OCI-LY3 (cell line): ENCODE measurements around the gene XRN1.
"Not testable (repeated sequence)": the region's sequence is repeated elsewhere in the genome, so short reads cannot be mapped to it uniquely, and the experiment has no call there.

Experiments used
- H2AFZ ChIP-seq: fragments of 200-600, 300-600 bp; shearing (Covaris generic); 2 replicates; pipeline ENCODE4 v1.6.0; 2014; ENCODE audit warnings: antibody characterized with exemption, low read depth, low read length
- H3K27ac ChIP-seq: fragments of 200-600, 300-600 bp; sonication (generic); 2 replicates; pipeline ENCODE4 v1.5.1; 2014; ENCODE audit warnings: mild to moderate bottlenecking, low read length, moderate library complexity, mixed read lengths
- H3K27me3 ChIP-seq: fragments of 200-600, 300-600 bp; sonication (generic); 2 replicates; pipeline ENCODE4 v1.6.1; 2014; ENCODE audit warnings: low read depth, low read length, mixed read lengths
- H3K36me3 ChIP-seq: fragments of 200-600, 300-600 bp; sonication (generic); replicated peaks from 2 replicates; pipeline ENCODE3; 2014; ENCODE audit warnings: low read depth, low read length, mixed read lengths
- H3K4me1 ChIP-seq: fragments of 300-600, 200-600 bp; sonication (generic); 2 replicates; pipeline ENCODE4 v1.6.1; 2014; ENCODE audit warnings: low read length, mixed read lengths
- H3K4me2 ChIP-seq: fragments of 200-600, 300-600 bp; sonication (generic); 2 replicates; pipeline ENCODE4 v1.6.1; 2014; ENCODE audit warnings: low read length, mixed read lengths
- H3K4me3 ChIP-seq: fragments of 300-600, 200-600 bp; sonication (generic); 2 replicates; pipeline ENCODE4 v1.5.1; 2014; ENCODE audit warnings: antibody characterized with exemption, mild to moderate bottlenecking, low read length, moderate library complexity
- H3K79me2 ChIP-seq: fragments of 300-600, 200-600 bp; shearing (Covaris generic); 2 replicates; pipeline ENCODE4 v1.6.1; 2014; ENCODE audit warnings: mild to moderate bottlenecking, low read length, mixed read lengths
- H3K9ac ChIP-seq: fragments of 300-600, 200-600 bp; shearing (Covaris generic); 2 replicates; pipeline ENCODE4 v1.6.0; 2014; ENCODE audit warnings: mild to moderate bottlenecking, low read length, moderate library complexity
- H3K9me3 ChIP-seq: fragments of 200-600, 300-600 bp; shearing (Covaris generic); 2 replicates; pipeline ENCODE4 v1.6.1; 2014; ENCODE audit warnings: low read length, mixed read lengths; ENCODE audit not compliant: insufficient read depth
- H4K20me1 ChIP-seq: fragments of 200-600, 300-600 bp; sonication (generic); 2 replicates; pipeline ENCODE4 v1.6.1; 2016; ENCODE audit warnings: low read length, mixed read lengths; ENCODE audit not compliant: insufficient read depth
- CTCF ChIP-seq: fragments of 200-600, 300-600 bp; sonication (generic); IDR thresholded peaks from 2 replicates; pipeline ENCODE4 v1.5.1; 2014; ENCODE audit warnings: antibody characterized with exemption, low read length, low read depth
- EZH2phosphoT487 ChIP-seq: fragments of 200-600 bp; shearing (Covaris generic); IDR thresholded peaks from 2 replicates; pipeline ENCODE4 v1.6.1; 2018; ENCODE audit warnings: antibody characterized with exemption, mixed run types, low read depth

XRN1 gene

GRCh38 chr3:142394921-142395622, 52.8 kb downstream of the XRN1 start:
- no peaks in the 10 kb centered on the region for H3K9me3 ChIP-seq
- no peaks in the 10 kb centered on the region for H3K79me2 ChIP-seq
- TF ChIP-seq CTCF, result no peak
- TF ChIP-seq EZH2phosphoT487, result no peak
- no peak overlapping the region for H3K4me3 ChIP-seq
- no peaks in the 10 kb centered on the region for H3K4me1 ChIP-seq
- no peak overlapping the region for H3K27ac ChIP-seq
- no peak overlapping the region for H2AFZ ChIP-seq
- H4K20me1 ChIP-seq, result no peaks in the 10 kb centered on the region
- H3K9ac ChIP-seq, result no peak overlapping the region
- H3K27me3 ChIP-seq, result no peaks in the 10 kb centered on the region
- peaks cover 48% of the 10 kb centered on the region for H3K36me3 ChIP-seq
- H3K4me2 ChIP-seq, result no peak overlapping the region

- no peak for TF ChIP-seq EZH2phosphoT487
- no peak for TF ChIP-seq CTCF
- H3K36me3 ChIP-seq, result peaks cover 48% of the 10 kb centered on the region
- no peaks in the 10 kb centered on the region for H3K9me3 ChIP-seq
- H3K27me3 ChIP-seq, result no peaks in the 10 kb centered on the region
- no peak overlapping the region for H3K27ac ChIP-seq
- no peak overlapping the region for H2AFZ ChIP-seq
- H3K4me1 ChIP-seq, result no peaks in the 10 kb centered on the region
- no peak overlapping the region for H3K4me2 ChIP-seq
- no peaks in the 10 kb centered on the region for H3K79me2 ChIP-seq
- no peak overlapping the region for H3K4me3 ChIP-seq
- H3K9ac ChIP-seq, result no peak overlapping the region
- H4K20me1 ChIP-seq, result no peaks in the 10 kb centered on the region
Measured at GRCh38 chr3:142385078-142385477, 62.8 kb downstream of the XRN1 start.

GRCh38 chr3:142374687-142375086, 73.2 kb downstream of the XRN1 start:
- no peaks in the 10 kb centered on the region for H3K9me3 ChIP-seq
- no peak for TF ChIP-seq CTCF
- no peak for TF ChIP-seq EZH2phosphoT487
- H2AFZ ChIP-seq, result no peak overlapping the region
- H3K9ac ChIP-seq, result no peak overlapping the region
- no peaks in the 10 kb centered on the region for H3K4me1 ChIP-seq
- H3K27ac ChIP-seq, result no peak overlapping the region
- H3K36me3 ChIP-seq, result peaks cover 31% of the 10 kb centered on the region
- H3K4me2 ChIP-seq, result no peak overlapping the region
- no peaks in the 10 kb centered on the region for H4K20me1 ChIP-seq
- H3K79me2 ChIP-seq, result no peaks in the 10 kb centered on the region
- no peaks in the 10 kb centered on the region for H3K27me3 ChIP-seq
- H3K4me3 ChIP-seq, result no peak overlapping the region

- not testable (repeated sequence) for H3K4me1 ChIP-seq, H3K79me2 ChIP-seq, H3K9ac ChIP-seq, H3K4me3 ChIP-seq, H3K27ac ChIP-seq, H3K27me3 ChIP-seq, H3K9me3 ChIP-seq, H2AFZ ChIP-seq, H3K4me2 ChIP-seq, H4K20me1 ChIP-seq
- peaks cover 10% of the 10 kb centered on the region for H3K36me3 ChIP-seq
Measured at GRCh38 chr3:142369576-142369975, 78.3 kb downstream of the XRN1 start.
